DMS79 (cell line): ENCODE measurements around the gene EEFSEC.

Source experiments
- DNase-seq: peaks from one replicate; lab custom pipeline; 2025; lab: John Stamatoyannopoulos, UW

EEFSEC gene

DNA sequence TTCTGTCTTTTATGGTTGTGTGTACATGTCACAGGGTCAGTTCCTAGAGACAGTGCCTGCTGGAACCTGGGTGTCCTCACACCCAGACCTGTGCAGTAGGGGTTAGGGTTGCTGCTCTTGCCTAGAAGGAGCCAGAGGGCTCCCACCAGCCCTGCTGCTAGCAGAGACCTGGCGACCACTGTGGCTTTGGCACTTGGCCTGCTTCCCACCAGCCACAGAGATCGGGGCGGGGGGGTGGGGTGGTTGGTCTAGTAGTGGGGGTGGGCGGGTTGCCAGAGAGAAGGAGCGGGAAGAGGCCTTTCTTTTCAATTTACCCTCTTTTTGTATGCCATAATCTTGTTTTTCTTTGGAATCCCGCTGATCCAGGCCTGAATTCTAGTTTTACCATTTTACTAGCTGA, 29.4 kb downstream of the EEFSEC start:
- DNase-seq: no peak

DNA sequence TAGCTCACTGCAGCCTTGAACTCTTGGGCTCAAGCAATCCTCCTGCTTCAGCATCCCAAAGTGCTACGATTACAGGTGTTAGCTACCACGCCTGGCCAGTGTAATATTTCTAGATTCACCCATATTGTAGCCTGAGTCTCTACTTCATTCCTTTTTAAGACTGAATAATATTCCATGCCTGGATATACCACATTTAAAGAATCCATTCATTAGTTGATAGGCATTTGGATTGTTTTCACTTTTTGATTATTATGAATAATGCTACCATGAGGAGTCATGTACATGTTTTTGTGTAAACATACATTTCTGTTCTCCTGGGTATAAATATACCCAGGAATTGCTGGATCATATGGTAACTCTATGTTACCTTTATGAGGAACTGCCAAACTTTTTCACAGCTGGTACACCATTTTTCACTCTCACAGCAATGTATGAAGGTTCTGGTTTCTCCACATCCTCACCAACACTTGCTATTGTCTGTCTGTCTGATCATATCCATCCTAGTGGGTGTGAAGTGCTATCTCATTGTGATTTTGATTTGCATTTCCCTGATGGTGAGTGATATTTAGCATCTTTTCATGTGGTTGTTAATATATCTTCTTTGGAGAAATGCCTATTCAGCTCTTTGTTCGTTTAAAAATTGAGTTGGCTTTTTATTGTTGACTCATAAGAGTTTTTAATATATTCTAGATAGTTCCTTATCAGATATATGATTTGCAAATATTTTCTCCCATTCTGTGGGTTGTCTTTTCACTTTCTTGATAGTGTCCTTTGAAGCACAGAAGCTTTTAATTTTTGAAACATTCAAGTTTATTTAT, 32.6 kb downstream of the EEFSEC start:
- DNase-seq: no peak

DNA sequence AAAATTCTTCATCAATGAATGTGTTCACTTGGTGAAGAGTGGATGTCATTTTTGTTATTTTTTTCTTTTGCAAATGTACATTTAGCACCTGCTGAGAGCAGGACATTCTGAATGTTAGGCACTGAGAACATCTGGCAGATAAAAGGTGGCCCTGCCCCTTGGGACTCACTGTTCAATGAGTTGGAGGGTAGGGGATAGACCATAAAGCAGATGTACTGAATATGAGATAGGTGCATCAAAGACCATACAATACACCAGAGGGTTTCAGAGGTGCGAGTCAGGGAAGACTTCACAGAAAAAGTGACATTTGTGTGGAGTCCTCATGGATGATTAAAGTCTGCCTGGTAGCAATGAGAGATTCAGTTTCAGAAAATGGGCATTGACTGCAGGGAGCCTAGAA, 34.2 kb downstream of the EEFSEC start:
- DNase-seq: no peak

DNA sequence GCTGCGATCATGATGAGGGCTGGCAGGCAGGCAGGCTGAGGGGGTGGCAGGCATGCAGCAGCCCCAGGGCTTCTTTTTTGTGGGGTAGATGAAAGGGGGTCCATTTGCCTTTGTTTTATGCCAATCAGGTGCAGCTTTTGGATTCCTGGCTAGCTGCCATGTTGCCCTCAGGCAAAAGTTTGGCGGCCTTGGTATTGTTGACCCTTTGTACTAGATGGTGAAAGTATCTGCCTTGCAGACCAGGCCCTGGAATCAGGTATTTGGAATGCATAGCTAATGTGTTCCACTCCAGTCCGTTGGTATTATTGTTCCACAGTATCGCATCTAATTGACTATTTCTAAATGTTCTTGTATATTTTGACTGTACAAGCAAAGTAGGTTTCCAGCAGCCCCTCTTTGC, 35.0 kb downstream of the EEFSEC start:
- no peak for DNase-seq

DNA sequence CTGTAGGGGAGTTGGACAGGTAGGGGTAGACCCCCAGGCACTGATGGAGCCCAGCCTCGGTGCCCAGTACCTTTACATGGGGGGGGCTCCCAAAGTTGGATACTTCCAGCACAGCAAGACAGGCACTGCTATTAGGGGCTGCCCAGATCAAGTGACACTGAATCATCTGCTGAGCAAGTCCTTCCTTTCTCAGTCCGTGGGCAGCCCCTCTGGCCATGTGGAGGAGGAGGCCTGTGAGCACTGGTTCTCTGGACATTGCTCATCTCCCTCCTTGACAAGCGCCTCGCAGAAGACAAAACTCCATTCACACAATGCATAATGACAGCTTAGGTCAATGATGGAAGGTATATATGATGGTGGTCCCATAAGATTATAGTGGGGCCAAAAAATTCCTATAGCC, 35.7 kb downstream of the EEFSEC start:
- no peak for DNase-seq

DNA sequence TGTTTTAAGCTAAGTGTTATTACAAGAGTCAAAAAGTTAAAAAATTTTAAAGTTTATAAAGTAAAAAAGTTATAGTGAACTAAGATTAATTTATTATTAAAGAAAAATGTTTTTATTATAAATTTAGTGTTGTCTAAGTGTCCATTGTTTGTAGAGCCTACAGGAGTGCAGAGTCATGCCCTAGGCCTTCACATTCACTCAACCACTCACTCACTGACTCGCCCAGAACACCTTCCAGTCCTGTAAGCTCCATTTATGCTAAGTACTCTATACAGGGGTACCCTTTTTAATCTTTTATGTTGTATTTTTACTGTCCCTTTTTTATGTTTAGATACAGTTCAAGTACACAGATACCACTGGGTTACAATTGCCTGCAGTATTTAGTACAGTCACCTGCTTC, 37.2 kb downstream of the EEFSEC start:
- no peak for DNase-seq

DNA sequence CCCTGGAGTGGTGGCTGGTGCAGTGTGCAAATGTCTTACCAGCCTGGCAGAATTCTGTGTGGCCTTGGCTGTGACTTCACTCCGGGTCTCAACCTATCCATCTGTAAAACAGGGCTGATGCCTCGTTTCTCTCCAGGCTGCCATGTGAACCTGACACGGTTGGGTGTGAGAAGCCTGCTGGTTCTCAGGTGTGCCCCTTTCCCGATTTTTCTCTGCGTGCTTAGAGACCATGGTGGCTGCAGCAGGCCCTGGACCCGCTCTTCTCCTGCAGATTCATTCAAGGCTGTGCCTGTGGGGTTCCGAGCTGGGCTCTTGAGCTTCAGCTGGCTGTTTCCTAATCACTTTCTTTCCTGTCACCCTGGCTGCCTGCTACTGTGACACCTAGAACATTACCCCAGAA, 38.9 kb downstream of the EEFSEC start:
- DNase-seq: no peak

DNA sequence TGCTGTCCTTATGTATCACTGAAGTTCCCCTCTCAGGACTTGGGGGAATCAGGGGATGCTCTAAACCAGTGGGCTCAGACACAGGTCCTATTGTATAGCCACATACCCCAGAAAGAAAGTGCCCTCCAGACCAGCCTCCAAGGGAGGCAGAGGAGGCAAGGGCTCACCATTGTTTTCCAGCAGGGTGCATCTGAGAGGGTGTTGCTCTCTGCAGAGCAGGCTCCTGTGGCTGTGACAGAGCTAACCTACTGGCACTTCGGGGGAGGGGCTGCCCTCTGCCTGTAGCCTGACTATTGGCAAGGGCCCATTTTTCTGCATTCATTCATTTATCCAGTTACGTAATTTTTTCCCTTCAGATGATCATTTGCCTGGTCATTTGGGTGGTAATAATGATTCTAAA, 39.9 kb downstream of the EEFSEC start:
- DNase-seq: no peak

DNA sequence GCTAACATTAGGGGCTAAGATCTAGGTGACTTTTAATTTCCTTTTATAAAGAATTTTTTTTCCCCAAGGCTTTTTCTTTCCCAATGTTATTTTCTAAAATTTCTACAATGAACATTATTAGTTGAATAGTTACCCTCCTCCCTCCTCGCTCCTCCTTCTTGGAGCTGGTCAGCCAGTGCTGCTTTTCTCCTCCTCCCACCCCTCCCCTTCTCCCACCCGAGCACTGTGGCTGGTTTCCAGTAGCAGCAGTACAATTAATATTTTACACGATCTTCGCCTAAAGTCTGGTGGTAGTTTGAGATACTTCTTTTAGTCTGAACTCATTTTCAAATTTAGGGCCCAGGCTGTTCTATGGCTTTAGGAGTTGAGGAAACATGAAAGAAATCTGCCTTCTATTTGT, 41.6 kb downstream of the EEFSEC start:
- DNase-seq: no peak

DNA sequence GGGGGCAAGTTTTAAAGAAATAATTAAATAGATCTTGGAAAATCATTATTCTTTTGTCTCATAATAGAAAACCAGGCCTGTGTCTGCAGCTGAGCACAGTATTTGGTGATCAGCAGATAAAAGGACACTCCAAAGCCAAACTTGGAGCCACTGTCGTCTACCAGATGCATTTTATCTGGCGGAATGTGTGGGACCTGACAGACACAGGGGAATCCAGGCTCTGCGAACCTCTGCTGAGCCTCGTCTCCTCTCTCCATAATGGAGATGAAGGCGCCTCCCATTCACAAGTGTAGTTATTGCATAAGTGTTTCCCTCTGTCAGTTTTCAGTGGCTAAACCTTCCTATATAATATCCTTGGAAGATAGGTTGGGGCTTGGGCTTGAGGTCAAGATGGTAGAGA, 42.1 kb downstream of the EEFSEC start:
- DNase-seq: no peak

DNA sequence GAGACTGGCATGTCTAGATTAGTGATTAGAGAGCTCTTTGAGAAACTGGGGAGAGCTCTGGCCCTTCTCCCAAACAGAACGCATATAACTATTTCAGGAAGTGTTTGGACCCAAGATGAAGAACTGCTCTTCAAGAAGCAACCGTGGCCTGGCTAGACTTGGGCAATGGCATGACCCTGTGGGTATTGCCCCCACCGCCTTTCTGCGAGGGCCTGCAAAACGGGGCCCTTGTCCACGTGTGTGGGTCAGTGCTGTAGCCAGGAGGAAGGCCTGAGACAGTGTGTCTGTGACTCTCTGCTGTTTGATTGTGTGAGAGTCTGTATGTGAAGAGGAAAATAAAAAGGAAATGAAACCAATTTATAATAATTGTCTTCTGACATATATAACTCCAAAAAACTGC, 42.5 kb downstream of the EEFSEC start:
- no peak for DNase-seq

DNA sequence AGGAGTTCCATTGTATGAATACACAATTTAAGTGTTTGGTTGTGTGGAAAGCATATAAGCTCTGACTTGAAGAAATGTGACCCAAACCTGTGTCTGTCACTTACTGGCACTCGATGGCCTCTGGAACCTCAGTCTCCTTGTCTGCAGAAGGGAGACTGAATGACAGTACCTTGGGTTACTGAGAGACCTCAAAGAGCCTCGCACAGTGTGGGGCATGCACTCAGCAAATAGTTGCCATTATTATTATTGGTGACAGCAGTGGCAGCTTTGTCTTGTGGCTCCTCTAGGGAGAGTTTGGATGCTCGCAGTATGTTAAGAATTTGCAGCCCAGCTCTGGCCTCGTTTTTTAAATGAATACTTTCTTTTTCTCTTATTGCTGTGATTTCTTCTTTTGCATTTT, 43.4 kb downstream of the EEFSEC start:
- DNase-seq: no peak

DNA sequence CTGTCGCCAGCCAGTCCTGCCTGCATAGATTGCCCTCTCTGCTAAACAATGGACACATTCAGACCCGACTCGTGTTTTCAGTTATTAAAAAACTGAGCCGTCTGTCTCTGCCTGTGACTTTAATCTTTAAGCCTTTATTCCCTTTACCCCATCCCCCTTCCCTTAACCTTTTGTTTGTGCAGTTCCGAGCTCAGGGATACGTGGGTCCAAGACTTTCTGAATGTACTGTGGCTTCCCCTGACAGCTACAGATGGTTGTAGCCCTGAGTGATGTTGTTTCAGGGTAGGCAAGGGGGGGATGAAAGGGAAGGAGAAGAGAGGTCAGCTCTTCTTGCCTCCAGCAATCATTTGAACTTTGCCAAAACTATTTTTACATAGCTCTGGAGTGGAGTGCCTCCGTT, 44.6 kb downstream of the EEFSEC start:
- DNase-seq: no peak

DNA sequence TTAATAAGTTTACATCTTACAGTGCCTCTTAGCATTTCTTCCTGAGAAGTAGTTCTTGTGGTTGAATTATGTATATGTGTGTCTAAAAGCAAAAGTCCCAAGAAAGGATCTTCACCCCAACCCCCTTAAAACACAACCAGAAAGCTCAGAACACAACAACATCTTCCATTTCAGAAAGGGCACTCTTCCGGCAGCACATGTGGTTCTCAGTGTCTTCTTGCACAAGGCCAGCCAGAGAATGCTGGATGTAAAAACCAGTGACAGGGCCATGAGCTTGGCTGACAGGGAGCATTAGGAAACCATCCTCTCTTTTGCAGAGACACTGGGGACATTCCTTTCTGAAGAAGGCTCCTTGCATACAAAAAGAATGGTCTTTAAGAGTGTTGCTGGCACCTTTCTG, 45.0 kb downstream of the EEFSEC start:
- no peak for DNase-seq

DNA sequence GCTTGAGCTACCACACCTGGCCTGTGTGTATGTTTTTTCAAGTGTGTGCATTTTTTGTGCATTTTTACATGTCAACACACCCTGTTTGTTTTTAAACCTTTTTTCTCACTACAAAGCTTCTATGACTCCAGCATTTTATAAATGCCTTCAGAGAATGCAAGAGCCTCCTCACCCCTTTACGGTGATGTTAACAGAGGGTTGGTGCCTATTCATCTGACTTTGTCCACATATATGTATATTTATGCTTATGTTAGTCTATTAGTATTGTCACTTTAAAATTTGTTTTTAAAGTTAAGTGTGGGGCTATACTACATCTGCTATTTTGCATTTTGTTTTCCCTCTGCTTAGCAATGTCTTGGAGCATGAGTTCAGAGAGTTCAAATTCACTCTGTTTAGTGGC, 45.8 kb downstream of the EEFSEC start:
- no peak for DNase-seq

DNA sequence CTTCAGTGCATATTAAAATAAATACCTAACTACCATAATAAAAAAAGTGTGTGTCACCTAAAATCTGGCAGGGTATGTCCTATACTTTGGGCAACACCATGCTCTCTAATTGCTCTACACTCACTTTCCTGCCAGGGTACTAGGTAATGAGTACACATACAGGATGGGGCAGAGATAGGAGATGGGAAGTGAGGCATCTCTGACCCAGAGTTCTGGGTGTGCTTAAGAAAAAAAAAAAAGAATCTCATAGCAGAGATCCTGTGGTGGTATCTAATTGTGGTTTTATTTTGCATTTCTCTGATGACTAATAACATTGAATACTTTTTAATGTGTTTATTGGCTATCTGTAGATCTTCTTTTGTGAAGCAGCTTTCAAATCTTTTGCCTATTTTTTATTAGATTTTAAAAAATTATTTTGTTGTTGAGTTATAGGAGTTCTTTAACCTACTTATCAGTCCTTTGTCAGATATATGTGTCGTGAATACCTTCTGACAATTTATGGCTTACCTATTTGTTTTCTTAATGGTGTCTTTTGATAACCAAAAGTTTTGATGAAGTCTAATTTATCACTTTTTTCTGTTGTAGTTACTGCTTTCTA, 48.0 kb downstream of the EEFSEC start:
- DNase-seq: no peak

DNA sequence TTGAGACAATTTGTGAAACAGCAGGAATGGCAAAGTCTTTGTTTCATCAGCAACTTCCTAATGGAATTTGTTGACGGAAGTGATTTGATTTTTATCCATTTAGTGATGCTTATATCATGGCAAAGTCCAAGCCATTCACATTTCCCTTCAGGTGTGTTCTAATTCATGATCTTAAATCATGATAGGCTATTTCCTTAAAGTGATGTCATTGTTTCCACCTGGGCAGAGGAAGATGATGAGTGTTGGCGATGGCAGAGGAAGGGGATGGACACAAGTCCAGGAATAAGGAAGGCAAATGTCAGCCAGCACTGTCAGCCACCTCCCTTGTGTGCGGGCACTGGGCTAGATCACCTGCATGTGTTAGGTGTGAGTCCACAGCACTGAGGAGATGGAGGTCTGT, 49.9 kb downstream of the EEFSEC start:
- DNase-seq: no peak

DNA sequence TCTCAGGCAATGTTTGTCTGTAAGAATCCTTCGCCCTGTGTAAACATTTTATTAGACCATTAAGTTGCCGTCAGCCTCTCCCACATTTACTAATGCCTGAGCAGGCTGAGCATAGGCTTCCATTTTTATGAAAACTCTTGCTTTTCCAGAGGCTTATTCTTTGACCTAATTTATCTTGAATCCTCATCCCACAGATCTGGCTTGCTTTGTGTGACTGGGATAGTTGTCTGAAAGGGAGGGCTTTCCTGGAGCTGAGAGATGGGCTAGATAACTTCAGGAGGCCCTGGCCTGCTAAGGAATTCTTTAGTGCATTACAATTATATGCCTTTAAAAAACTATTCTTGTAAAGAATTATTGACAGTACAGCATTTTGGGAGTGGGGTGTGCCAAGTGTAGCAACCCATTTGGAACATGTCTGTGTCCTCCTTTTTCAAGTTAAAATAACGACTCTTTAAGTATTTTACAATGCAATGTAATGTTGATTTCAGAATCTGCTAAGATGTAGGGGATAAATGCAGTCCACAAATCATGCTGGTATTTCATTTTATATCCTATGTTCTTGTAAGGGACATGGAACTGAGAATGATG, 52.4 kb downstream of the EEFSEC start:
- DNase-seq: no peak

DNA sequence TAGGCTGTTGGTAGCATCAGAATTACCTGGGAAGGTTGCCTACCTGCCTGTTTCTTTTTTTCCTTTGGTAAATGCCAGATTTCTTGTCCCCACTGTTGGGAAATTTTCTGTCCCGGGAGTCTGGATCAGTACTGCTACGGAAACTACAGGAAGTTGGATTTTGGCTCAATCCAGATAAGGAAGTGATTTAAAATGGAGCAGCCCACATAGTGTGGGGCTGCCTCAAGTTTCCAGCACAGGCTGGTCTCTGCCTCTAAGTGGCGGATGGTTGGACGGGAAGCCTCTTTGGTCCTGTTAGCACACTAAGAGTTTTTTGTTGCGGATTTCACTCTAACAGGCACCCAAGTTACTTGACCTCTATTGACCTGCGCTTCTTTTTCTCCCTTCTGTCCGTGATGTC, 54.7 kb downstream of the EEFSEC start:
- no peak for DNase-seq

DNA sequence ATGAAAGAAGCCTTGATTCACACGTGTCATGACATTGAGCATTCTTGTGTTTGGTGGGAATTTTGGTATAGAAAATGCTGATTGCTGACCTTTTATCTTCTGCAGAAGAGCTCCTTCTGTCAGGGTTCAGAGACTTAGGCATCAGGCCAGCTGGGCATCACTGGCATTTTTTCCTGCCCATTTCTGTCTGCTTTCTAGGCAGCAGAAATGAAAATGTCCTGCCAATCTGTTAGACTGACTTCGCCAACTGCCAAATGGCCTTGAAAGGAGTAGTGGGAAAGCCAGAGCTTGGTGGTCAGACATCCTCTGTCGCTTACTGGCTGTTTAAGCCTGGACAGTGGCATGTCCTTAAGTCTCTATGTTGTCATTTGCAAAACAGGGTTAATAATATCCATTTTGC, 57.4 kb downstream of the EEFSEC start:
- DNase-seq: no peak

DNA sequence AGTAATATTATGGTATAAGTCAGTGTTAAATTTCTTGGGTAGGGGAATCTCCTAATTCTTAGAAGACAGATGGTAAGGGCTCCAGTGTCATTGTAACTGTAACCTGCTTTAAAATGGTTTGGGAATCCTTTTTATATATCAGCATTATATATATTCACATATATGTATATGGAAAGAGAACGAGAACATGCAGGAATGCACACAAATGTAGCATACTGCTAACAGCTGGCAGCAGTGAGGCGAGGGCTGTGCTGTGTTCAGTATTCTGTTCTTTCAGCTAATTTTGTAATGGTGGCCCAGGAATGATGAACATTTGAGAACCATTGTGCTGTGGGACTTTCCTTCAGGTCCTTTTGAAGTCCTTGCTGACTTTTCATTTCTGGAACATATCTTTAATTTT, 60.8 kb downstream of the EEFSEC start:
- DNase-seq: no peak

DNA sequence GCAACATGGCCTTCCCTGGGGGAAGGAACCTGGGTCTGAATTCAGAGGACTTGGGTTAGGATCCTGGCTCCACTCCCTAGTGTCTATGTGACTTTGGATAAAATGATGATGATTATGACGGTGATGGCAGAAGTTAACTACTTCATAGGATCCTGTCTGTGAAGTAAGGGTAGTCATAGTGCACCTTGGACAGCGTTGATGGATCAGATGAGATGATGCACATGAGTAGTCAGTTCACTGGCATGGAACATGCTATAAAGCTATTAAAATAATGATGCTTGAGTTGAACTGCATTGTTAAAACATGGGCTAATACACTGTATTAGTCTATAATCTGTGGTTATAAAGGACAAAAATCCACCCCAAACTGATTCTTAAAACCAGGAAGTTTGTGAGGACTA, 62.0 kb downstream of the EEFSEC start:
- DNase-seq: no peak

DNA sequence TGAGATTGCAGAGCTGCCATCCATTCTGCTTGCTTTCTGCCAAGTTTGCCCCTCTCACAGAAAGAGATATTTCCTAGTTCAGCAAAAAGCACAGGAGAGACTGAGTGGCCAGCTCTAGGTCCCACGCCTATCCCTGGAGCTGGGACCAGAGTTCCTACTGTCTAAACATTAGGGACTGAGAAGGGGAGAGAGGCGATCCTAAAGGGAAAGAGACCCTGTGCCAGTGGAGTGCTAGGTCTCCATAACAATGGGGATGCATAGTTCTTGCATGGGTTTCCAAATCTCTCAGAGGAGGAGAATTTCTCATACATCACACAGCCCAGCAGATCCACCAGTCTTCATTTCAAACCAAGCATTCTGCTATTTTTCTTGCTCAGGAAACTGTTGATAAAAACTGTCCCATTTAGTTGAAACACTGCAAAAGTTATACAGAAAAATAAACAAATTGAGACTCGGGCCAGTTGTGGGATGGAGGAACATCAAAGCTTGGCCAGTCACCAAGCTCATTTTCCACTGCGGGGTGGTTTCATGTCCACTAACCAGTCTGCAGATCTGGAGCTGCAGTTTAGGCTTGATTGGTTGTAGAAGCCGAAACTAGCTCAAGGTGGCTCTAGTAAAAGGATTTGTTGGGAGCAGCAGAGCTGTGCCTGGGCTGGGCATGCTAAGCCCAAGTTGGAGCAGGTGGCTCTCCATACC, 62.7 kb downstream of the EEFSEC start:
- DNase-seq: no peak
